ENCODE results near the gene PSKH1.

The PSKH1 gene

DNA sequence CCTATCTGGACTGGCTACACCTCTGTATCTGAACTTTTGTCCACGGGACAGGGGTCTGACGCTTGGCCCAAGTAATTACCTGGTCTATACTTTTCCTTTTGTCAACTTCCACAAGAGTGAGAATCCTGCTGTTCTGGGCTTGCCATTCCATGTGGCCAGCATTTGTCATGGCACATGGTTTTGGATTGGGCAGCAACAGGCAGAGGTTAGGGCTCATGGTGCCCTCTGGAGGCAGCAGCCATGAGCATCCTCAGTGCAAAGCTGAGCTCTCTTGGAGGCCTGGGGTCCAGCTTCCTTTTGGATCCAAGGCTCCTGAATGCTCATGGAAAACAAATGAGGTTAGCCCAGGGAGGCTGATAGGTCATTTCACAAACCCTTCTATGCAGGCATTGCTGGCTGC is 27.7 kb upstream of the PSKH1 start:
- TF ChIP-seq, protein P1, sequence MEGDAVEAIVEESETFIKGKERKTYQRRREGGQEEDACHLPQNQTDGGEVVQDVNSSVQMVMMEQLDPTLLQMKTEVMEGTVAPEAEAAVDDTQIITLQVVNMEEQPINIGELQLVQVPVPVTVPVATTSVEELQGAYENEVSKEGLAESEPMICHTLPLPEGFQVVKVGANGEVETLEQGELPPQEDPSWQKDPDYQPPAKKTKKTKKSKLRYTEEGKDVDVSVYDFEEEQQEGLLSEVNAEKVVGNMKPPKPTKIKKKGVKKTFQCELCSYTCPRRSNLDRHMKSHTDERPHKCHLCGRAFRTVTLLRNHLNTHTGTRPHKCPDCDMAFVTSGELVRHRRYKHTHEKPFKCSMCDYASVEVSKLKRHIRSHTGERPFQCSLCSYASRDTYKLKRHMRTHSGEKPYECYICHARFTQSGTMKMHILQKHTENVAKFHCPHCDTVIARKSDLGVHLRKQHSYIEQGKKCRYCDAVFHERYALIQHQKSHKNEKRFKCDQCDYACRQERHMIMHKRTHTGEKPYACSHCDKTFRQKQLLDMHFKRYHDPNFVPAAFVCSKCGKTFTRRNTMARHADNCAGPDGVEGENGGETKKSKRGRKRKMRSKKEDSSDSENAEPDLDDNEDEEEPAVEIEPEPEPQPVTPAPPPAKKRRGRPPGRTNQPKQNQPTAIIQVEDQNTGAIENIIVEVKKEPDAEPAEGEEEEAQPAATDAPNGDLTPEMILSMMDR (IDR thresholded peaks at IDR 0.05; ENCODE audit: poor library complexity, severe bottlenecking) = peak; percentile 52
- ATAC-seq (ENCODE audit: low read depth) = peak; percentile 55; the same call in 2 of the 3 replicates
- H3K27me3 ChIP-seq (ENCODE audit: insufficient read depth, poor library complexity, severe bottlenecking) = no peaks in the 10 kb centered on the region
- H3K27ac ChIP-seq (ENCODE audit: poor library complexity, severe bottlenecking) = no peak overlapping the region
- peaks cover 72% of the 10 kb centered on the region for H3K36me3 ChIP-seq (ENCODE audit: low read depth)
- no peak overlapping the region for H3K4me3 ChIP-seq (ENCODE audit: severe bottlenecking)
- H3K9me3 ChIP-seq (ENCODE audit: severe bottlenecking) = no peaks in the 10 kb centered on the region
- peaks cover 9% of the 10 kb centered on the region for H3K4me1 ChIP-seq (ENCODE audit: insufficient read depth, poor library complexity, severe bottlenecking)
- no peak for DNase-seq (ENCODE audit: low spot score)

GRCh38 chr16:67868290-67868689 is 24.8 kb upstream of the PSKH1 start:
- H3K4me3 ChIP-seq (ENCODE audit: severe bottlenecking) = no peak overlapping the region
- H3K4me1 ChIP-seq (ENCODE audit: insufficient read depth, poor library complexity, severe bottlenecking) = no peaks in the 10 kb centered on the region
- no peak overlapping the region for H3K27ac ChIP-seq (ENCODE audit: poor library complexity, severe bottlenecking)
- DNase-seq (ENCODE audit: low spot score) = no peak
- no peaks in the 10 kb centered on the region for H3K9me3 ChIP-seq (ENCODE audit: severe bottlenecking)
- H3K36me3 ChIP-seq (ENCODE audit: low read depth) = peaks cover 71% of the 10 kb centered on the region
- ATAC-seq (ENCODE audit: low read depth) = no peak
- no peaks in the 10 kb centered on the region for H3K27me3 ChIP-seq (ENCODE audit: insufficient read depth, poor library complexity, severe bottlenecking)
- TF ChIP-seq, protein P1 (IDR thresholded peaks at IDR 0.05; ENCODE audit: poor library complexity, severe bottlenecking) = no peak

GRCh38 chr16:67869653-67870052 is 23.4 kb upstream of the PSKH1 start:
- Histone ChIP-seq H3K27me3 (ENCODE audit: insufficient read depth, poor library complexity, severe bottlenecking) (no peaks in the 10 kb centered on the region), H3K36me3 (ENCODE audit: low read depth) (peaks cover 70% of the 10 kb centered on the region), H3K4me1 (ENCODE audit: insufficient read depth, poor library complexity, severe bottlenecking) (peaks cover 8% of the 10 kb centered on the region), H3K9me3 (ENCODE audit: severe bottlenecking) (no peaks in the 10 kb centered on the region), H3K4me3 (ENCODE audit: severe bottlenecking) (no peak overlapping the region), H3K27ac (ENCODE audit: poor library complexity, severe bottlenecking) (peak overlapping the region; percentile 2)
- no peak for ATAC-seq (ENCODE audit: low read depth)
- no peak for DNase-seq (ENCODE audit: low spot score)
- TF ChIP-seq, protein P1 (IDR thresholded peaks at IDR 0.05; ENCODE audit: poor library complexity, severe bottlenecking) = no peak

DNA sequence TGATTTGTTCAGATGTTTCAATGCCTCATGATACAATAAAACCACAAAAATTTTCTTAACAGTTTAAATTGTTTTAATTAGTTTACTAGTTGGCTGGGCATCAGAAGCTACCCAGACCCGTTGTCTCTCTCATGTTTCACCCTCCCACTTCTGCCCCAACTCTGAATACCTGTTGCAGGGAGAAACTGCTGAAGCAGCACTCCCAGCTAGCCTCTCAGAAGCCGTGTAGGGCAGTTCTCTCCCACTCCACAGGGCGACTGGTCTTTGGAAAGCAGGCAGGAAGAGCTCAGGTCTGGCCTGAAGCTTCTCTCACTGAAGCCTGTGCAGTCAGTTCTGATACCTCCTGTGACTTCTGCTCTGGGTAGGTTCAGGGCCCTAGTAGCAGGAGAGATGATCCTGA is 21.8 kb upstream of the PSKH1 start:
- H3K9me3 ChIP-seq (ENCODE audit: severe bottlenecking) = no peaks in the 10 kb centered on the region
- TF ChIP-seq, protein P1 (IDR thresholded peaks at IDR 0.05; ENCODE audit: poor library complexity, severe bottlenecking) = no peak
- H3K27me3 ChIP-seq (ENCODE audit: insufficient read depth, poor library complexity, severe bottlenecking) = no peaks in the 10 kb centered on the region
- no peak for ATAC-seq (ENCODE audit: low read depth)
- DNase-seq (ENCODE audit: low spot score) = no peak
- H3K27ac ChIP-seq (ENCODE audit: poor library complexity, severe bottlenecking) = peak overlapping the region; percentile 2
- H3K36me3 ChIP-seq (ENCODE audit: low read depth) = peaks cover 61% of the 10 kb centered on the region
- H3K4me3 ChIP-seq (ENCODE audit: severe bottlenecking) = no peak overlapping the region
- peaks cover 8% of the 10 kb centered on the region for H3K4me1 ChIP-seq (ENCODE audit: insufficient read depth, poor library complexity, severe bottlenecking)

GRCh38 chr16:67872131-67872630 is 20.9 kb upstream of the PSKH1 start:
- no peak for DNase-seq (ENCODE audit: low spot score)
- peaks cover 58% of the 10 kb centered on the region for H3K36me3 ChIP-seq (ENCODE audit: low read depth)

More at GRCh38 chr16:67872131-67872630, 20.9 kb upstream of the PSKH1 start:
- Histone ChIP-seq H3K9me3 (ENCODE audit: severe bottlenecking) (no peaks in the 10 kb centered on the region), H3K27ac (ENCODE audit: poor library complexity, severe bottlenecking) (peak overlapping the region; percentile 49), H3K4me3 (ENCODE audit: severe bottlenecking) (no peak overlapping the region), H3K27me3 (ENCODE audit: insufficient read depth, poor library complexity, severe bottlenecking) (no peaks in the 10 kb centered on the region), H3K4me1 (ENCODE audit: insufficient read depth, poor library complexity, severe bottlenecking) (peaks cover 8% of the 10 kb centered on the region)
- ATAC-seq (ENCODE audit: low read depth) = no peak
- TF ChIP-seq, protein P1 (IDR thresholded peaks at IDR 0.05; ENCODE audit: poor library complexity, severe bottlenecking) = no peak
